ENCODE results near the gene FAM120A.
A peak's percentile ranks its signal among the peaks of the same experiment; 100 is the strongest.
"Not testable (repeated sequence)": the region's sequence is repeated elsewhere in the genome, so short reads cannot be mapped to it uniquely, and the experiment has no call there.

Gene FAM120A

DNA sequence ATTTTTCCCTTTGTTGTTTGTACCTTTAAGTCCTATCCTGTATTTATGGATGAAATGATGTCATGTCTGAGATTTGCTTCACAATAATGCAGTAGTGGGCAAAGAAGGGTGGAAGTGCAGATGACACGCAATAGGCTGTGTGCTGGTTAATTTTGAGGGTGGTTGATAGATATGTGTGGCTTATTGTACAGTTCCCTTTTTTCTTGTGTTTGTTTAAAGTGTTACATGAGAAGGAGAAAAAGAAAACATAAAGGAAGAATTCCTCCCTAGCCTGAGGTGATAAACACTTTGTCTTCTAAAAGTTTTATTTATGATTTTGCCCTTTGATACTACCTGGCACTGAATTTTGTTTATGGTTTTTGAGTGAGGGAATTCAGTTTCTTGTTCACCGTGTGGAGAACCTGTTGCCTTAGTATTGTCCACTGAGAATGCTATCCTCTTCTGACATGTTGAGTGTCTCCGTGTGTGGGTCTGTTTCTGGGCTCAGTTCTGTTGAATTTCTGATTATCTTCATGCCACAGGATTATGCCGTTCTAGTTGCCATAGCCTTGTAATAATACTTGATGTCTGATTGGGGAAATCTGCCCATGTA lies 54.2 kb downstream of the FAM120A start:
- DNase-seq (ENCODE audit: low spot score), result no peak
- no peak for FAIRE-seq

DNA sequence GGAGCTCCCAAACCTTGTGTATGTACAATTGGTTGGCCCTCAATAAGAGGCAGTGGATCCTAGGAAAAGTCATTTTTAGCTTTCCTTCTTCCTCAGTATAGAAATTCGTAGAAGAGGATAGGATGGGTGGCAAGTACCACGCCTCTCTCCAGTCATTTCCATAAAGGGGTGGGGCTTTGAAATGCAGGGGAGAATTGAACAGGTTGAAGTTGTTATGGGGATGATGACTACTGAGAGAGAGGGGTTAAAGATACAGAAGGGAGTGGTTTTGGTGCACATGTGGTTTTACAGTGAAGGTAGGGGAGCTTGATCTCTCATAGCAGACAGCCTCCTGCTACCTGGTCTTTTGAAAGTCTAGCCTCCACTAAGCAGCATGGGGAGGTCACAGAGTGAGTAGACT lies 56.3 kb downstream of the FAM120A start:
- no peak for FAIRE-seq
- DNase-seq (ENCODE audit: low spot score), result no peak

DNA sequence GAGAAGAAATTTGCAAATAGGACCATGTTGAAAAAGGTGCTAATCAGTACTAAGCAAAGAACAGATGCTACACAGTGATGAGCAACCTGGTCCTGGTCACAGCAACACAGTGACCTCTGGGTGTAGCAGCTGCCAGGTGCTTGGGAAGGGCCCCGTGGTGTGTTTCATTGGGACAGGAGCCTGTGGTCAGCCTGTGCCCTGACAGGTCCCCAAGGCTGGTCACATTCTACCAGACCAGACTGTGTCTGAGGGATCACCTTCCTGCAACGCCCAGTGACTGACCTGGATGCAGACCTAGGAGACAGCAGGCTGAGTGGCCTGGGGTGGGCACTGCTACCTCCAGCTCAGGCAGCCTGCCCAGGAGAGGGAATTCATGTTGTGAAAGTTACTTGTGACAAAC lies 56.7 kb downstream of the FAM120A start:
- DNase-seq (ENCODE audit: low spot score) (no peak), FAIRE-seq (no peak)

DNA sequence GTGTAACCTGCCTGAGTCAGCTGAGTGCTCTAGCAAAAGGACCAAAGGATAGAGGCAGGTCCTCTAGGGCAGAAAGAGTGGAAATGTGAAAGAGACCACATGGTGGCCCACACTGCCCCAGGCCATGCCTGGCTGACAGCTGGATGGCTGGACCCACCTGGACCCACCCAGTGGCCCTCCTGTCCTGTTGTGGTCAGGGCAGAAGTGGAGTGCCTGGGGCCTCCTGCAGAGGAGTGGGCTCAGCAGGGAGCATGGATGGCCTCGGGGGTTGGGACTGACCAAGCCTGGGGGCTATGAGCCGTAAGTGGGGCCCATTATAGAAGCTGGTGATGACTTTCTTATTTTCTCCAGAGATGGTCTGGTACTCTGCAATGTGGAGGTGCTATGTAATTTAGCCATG lies 57.6 kb downstream of the FAM120A start:
- FAIRE-seq, result no peak

DNA sequence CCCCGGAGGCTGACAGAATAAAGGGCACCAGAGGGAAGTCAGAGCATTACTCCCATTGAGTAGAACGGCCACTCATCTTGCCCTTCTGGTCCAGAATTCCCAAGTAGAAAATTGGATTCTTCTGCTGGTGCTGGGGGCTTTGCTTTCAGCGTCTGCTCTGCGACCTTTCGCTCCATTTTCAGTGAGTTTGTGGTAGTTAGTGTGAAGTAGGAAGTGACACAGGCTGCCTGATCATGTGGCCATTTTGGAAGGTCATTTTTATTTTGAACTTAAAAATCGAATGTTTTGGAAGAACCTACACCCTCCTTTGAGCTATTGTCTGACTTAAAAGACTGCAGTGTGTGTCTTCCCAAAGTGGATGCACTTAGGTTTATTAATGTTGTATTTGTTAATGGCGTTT lies 58.6 kb downstream of the FAM120A start:
- DNase-seq (ENCODE audit: low spot score) (no peak), FAIRE-seq (no peak)

More for the DNA sequence above, 57.6 kb downstream of the FAM120A start:
- no peak for DNase-seq (ENCODE audit: low spot score)

DNA sequence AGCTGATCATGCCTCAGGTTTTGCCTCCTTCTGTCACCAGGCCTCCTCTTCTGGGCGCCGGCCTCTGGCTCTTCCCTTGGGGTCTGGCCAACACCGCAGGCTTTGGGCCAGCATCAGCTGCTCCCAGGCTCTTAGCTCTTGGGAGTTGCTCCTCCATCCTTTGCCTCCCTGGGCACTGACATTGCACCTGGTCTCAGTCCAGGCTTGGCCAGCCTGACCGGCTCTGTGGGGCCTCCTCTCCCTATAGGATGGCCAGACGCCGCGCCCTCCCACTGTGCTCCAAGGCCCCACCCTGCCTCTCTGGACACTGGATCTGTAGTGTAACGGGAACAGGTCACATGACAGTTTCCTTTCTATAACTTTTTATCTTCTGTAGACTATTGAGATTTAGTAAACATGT lies 59.7 kb downstream of the FAM120A start:
- not testable (repeated sequence) for FAIRE-seq; DNase-seq (ENCODE audit: low spot score)

DNA sequence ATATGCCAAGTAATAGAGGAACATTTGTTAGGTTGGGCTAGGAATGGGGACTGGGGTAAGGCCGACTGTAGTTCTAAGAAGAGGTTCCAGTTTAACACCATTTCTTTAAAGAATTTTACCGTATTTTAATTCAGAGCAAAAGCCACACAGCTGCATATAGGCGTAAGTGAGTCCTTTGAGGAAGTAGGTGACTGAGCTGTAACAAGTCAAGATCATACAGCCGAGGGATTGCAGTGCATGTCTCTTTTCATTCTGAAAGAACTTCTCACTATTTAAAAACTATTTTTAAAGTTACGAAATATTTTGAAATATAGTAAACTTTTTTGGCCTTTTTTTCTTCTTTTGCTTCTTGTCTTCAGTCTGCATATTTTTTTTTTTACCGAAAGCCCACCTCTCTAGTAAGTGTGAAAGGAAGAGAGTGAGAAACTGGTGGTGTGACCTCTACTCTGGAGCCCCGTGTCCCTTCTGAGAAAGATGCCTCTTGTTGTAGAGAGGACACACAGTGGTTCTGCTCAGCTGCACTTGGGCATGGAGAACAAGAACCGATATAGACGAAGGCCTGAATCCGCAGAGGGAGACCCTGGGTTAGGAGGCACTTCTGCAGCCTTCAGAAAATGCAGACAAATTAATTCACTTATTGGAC lies 60.8 kb downstream of the FAM120A start:
- DNase-seq (ENCODE audit: low spot score); FAIRE-seq: not testable (repeated sequence)

DNA sequence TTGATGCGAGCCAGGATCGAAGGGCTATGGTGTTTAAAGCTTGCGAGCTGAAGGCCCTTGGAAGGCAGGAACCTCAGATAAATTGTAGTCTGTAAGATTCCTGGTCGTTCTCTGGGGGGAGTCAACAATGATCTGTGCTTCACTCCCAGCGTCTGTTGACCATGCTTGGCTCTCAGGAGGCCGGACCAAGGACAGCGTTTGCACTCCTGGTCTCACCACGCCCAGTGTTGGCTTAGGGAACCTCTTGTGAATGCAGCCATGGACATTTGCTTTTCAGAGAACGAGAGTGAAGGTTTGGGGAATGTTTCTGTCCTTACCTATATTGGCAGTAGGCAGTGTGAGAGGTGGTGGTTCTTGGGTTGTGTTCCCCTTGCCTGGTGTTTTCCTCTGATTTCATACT lies 62.1 kb downstream of the FAM120A start:
- no peak for DNase-seq (ENCODE audit: low spot score)
- no peak for FAIRE-seq

DNA sequence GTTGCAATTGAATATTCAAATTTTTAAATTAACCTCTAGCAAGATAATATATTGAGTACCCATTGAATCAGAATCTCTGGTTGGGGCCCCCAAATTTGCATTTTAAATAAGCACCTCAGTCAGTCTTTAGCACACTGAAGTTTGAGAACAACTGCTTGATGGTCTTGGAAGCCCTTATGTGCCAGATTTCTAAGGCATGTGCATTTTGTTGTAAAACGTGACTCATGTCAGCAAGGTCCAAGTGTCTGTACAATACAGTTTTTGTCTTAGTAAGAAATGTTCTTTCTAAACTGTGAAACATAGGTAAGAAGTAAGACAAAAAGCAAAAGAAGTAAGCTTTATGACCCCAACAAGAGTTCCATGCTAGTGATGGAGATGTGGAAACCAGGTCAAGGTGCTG lies 65.8 kb downstream of the FAM120A start:
- no peak for FAIRE-seq

DNA sequence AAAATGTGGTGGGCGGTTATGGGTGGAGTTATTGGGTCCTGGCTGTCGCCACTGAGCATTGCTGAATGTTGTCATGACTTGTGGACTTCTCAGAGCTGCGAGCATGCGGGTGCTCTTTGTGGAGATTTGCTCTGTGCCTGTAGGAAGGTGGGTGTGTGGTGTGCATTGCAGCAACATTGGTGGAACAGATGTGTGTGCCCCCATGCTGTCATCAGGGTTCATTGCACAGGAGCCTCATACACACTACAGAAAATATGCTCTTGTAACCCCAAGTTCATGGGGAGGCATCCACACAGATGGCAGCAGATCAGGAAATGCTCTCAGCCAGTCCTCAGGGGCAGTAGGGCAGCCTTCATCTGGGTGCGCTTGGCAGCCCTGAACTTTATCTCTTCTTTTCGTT lies 69.0 kb downstream of the FAM120A start:
- no peak for DNase-seq (ENCODE audit: low spot score)
- FAIRE-seq, result no peak

More for the DNA sequence above, 65.8 kb downstream of the FAM120A start:
- no peak for DNase-seq (ENCODE audit: low spot score)

DNA sequence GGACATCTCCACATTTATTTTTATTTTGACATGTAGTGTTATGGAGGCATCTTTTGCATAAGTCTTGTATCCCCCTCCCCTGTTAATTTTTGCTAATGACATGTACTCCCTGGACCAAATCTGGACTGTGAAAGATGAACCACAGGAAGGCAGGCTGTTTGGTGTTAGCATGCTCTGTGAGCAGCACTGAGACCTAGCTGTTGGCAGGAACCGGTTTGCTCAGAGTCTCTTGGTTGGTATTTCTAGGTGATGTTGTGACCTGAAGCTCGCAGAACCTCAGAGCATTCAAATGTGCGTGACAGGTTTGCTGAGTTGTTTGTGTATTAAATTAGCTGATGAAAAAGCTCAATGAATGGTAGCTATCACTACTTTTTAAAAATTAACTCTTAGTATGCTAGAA lies 71.3 kb downstream of the FAM120A start:
- FAIRE-seq (no peak), DNase-seq (ENCODE audit: low spot score) (no peak)

DNA sequence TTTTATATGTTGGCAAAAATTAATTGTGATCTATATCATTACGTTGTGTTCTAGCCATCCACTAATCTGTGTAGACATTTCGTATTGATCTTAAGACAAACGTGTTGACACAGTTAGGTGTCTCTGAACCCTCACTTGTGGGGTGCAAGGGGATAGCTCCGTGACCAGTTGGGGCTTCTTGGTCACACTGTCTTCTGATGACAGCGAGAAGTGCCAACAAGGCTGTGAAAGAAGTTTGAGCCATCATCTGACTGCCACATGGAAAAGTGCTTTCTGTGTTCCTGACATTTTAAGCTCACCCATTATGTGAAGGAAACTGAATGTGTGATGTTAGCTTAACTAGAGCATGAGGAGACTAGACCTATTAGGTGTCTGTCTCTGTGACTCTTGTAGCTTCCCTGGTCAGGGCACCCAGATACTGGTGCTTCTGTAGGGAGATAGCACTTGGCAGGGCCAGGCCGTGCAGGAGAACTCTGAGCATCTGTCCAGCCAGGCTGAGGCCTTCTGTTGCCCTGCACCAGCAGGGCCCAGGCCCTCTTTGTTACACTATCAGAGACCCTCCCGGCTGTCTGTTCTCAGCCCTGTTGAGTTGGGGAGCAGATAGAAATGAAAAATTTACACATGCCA lies 72.1 kb downstream of the FAM120A start:
- no peak for FAIRE-seq
- DNase-seq (ENCODE audit: low spot score), result no peak

DNA sequence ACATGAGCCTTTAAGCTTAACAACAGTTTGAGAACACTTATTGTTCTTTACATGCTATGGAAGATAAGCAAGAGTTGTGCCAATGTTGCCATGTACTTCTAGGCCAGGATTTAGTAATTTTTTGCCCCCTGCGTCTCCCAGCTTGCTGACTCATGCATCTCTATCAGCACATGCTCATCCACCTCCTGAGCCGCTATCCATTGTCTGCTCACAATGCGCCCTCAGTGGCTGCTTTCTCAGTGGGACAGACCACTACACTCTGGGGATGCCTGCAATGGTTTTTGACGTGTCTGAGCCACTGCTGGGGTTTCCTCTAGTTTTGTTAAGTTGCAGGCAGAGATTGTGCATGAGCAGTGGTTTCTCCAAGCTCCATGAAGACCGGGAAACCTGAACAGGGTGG lies 74.0 kb downstream of the FAM120A start:
- DNase-seq (ENCODE audit: low spot score) (no peak), FAIRE-seq (no peak)

DNA sequence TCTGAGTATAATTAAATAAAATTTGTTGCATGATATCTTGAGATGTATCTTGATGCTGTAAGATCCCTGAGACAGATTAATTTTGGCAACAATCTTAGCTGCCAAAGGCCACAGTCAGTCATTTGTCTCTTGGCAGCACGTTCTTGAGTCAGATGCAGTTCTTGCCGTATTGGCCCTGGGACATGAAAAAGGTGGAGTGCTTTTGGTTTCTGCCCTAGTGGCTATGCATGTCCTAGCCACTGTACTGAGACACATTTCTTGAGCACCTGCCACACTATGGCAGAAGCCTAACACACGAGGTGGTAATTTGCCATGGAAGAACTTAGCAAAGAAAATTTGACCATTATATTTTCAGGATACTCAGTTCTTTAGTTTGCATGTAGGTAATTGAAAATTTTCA lies 79.9 kb downstream of the FAM120A start:
- DNase-seq (ENCODE audit: low spot score), result no peak

DNA sequence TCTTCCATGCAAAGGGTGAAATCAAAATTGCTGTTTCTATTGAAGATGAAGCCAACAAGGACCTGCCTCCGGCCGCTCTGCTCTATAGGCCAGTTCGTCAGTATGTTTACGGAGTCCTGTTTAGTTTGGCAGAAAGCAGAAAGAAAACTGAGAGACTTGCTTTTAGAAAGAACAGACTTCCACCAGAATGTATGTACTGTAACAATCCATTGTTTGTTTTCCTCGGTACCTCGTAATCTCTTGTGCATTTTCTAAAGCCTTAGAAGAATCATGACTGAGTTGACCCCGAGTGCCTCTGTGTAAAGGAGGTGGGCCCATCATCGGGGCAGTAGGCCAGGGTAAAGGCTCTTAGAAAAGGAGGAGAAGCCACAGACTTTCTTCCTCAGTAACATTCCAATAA lies 80.7 kb downstream of the FAM120A start:
- DNase-seq (ENCODE audit: low spot score) (no peak), FAIRE-seq (no peak)

More for the DNA sequence above, 79.9 kb downstream of the FAM120A start:
- no peak for FAIRE-seq

DNA sequence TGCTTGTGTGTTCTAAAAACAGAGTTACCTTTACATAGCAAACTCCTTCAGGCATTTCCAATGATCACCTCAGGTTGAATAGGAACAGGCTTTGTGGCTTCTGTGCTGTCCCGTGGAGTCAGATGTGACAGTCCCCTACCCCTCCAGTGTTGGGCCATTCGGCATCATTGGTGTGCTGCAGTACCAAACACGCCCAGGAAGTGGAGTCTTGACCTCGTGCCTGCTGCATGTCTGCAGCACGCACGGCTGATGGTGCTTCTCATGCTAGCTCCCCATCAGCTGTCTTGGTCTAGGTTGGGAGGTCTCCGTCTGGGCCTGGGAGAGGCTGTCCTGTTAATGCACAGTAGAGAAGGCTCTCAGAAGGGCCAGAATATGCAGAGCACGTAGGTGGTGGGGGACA lies 82.4 kb downstream of the FAM120A start:
- FAIRE-seq (no peak), DNase-seq (ENCODE audit: low spot score) (peak; percentile 9)

DNA sequence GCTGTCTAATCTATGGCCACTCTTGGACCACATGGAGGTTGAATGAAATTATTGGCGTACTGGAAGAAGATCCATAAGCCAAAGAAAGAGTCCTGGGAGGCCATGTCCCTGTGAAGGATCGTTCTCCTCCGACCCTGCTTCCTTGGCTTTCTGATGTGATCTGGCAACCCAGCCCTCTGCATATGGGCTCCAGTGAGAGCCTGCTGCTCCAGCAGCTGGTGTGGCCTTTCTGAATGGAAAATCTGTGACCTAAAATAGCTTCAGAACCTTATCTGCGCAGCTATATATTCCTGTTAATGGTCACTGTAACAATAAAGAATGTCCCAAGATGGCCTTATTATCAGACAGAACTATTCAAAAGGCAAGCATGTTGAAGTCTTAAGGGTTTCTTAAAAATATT lies 84.7 kb downstream of the FAM120A start:
- DNase-seq (ENCODE audit: low spot score), result no peak
- FAIRE-seq, result no peak

DNA sequence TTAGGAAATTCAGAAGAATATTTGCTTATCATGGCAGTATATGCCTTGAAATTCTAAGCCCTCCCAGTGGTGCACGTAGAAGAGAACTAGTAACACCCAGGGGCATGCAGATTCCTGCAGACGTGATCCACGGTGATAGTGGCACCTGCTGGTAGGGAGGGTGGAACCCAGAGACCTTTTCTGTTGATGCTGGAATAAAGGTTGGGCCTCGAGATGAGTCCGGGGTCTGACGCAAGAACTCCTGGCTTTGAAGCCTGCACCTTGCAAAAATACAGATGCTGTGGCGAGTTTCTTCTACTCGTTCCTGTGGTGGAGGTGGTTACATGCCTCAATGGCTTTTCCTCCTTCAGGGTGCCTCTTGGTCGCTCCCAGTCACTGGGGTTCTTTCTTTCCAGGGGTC lies 85.4 kb downstream of the FAM120A start:
- DNase-seq (ENCODE audit: low spot score), result no peak
- FAIRE-seq, result no peak

DNA sequence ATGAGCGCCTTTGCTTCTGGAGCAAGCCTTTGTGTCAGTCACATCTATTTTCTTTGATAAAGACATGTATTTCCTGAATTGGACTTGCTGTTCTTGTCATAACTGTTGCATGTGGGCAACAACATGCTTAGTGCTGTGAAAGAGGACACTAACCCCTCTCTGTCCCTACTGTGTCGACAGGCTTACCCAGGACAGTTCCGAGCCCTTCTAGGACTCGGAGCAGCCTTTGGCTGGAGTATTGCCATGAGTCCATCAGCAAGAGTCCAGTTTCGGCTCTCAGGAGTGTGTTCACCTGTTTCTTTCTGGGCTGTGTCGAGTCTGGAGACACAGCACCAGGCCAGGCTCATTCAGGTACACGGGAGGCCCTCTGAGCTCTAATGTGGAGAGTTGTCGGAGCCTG lies 88.8 kb downstream of the FAM120A start:
- DNase-seq (ENCODE audit: low spot score), result no peak
- no peak for FAIRE-seq

DNA sequence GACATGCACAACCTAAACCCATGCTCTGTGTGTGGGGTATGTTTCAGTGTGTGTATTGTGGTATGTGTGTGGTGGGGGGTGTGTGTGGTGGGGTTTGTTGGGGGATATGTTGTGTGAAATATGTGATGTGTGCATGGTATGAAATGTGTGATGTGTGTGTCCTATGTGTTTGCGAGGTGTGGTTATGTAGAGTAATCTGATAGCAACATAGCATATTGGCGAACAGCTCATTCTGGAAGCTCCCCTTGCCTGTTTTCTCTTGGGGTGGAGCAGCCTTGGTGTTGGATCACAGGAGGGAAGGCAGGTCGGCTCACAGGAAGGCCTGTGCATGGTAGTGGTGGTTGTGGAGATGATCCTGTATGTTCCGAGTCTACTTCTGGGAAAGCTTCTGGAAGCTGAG lies 89.5 kb downstream of the FAM120A start:
- DNase-seq (ENCODE audit: low spot score) (no peak), FAIRE-seq (no peak)

DNA sequence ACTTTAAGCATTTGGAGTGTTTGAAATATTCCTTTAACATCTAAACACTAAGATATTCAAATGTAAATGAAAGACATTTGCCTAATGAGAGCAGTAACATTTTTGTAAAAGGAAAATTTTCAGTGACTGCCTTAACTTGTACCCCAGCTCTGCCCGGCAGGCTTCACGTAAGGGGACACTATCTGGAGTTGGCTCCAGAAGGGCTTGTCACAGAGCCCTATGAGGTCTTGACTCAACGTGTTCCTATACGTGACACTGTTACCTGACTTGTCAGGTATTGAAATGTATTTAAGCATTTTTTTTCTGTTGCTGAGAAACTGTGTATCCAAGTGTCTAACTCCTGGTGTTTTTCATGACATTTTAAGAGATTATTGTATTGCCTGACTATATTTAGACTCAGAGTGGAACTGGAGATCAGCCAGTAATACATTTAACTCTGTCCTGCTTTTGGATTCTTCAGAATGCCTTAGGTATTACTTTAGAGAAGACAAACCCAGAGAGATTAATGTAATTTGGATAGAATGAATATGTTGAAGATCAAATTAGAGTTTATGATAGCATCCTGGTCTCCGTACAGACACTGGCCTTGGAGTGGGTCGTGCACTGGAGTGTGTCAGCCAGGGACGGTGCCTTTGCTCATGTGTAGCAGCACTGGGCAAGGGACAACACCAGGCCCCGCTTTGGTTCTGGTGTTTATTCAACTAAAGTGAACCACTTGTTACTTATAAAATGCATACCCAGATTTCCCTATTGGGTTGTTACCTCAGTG lies 90.3 kb downstream of the FAM120A start:
- no peak for DNase-seq (ENCODE audit: low spot score)
- FAIRE-seq, result no peak

DNA sequence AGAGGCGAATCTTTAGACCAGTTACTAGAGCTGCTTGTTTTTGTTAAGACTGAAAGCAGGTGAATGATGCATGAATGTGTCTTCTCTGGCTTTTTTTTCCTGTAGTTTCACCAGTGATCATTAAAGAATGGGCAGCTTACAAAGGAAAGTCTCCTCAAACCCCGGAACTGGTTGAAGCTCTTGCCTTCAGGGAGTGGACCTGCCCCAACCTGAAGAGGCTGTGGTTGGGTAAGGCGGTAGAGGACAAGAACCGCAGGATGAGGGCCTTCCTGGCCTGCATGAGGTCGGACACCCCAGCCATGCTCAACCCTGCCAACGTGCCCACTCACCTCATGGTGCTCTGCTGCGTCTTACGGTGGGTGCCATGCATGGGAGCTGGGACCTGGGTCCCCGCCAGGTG lies 91.6 kb downstream of the FAM120A start:
- FAIRE-seq, result no peak
- no peak for DNase-seq (ENCODE audit: low spot score)

All from urothelium cell line (cell line).